NCI-H748 treated with DMSO at 0.1 percent for 48 hours (cell line): ENCODE results near the gene GRIP1.

Experiments
- DNase-seq: peaks from one replicate; lab custom pipeline; 2025; lab: John Stamatoyannopoulos, UW

Gene GRIP1, protein sequence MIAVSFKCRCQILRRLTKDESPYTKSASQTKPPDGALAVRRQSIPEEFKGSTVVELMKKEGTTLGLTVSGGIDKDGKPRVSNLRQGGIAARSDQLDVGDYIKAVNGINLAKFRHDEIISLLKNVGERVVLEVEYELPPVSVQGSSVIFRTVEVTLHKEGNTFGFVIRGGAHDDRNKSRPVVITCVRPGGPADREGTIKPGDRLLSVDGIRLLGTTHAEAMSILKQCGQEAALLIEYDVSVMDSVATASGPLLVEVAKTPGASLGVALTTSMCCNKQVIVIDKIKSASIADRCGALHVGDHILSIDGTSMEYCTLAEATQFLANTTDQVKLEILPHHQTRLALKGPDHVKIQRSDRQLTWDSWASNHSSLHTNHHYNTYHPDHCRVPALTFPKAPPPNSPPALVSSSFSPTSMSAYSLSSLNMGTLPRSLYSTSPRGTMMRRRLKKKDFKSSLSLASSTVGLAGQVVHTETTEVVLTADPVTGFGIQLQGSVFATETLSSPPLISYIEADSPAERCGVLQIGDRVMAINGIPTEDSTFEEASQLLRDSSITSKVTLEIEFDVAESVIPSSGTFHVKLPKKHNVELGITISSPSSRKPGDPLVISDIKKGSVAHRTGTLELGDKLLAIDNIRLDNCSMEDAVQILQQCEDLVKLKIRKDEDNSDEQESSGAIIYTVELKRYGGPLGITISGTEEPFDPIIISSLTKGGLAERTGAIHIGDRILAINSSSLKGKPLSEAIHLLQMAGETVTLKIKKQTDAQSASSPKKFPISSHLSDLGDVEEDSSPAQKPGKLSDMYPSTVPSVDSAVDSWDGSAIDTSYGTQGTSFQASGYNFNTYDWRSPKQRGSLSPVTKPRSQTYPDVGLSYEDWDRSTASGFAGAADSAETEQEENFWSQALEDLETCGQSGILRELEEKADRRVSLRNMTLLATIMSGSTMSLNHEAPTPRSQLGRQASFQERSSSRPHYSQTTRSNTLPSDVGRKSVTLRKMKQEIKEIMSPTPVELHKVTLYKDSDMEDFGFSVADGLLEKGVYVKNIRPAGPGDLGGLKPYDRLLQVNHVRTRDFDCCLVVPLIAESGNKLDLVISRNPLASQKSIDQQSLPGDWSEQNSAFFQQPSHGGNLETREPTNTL

DNA sequence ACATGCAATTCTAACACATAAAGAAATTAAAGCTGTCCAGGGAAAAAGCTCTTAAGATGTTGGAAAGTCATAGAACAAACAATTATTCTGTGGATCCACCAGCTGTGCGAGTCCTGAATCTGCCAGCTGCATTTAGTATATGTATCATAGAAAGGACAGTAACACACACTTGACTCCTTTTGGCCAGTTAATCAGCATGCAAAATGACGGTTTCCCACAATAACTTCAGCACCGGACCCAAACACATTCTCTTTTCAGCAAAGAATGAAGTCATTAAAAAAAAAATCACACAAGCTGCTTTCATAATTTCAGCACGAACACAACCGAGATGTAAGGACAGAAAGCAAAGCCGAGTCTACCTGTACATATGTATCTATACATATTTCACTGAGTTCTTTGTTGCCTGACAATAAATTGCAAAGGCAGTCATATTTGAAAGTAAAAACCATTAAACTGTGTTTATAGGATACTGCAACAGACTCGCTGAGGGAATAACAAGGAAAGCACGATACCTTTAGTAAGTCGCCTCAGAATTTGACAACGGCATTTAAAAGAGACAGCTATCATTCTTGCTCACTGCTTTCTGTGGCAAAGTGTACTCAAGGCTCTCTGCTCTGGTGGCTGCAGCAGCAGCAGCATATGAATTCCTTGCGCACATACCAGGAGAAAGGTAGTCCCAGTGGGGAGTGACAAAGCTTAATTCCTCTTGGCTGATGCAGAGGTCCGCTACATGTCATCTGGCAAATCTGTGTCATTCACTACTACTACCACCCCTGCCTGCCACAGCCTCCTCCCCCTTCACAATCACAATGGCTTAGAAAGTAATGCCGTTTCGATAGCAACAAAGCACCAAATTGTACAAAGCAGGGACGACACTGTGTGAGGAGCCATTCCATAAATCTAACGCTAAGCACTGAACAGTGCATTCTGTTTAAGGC lies at the start of gene GRIP1:
GRIP1 (minus strand) TSS at position 739 of the 938 bp plus-strand sequence; CDS start at position 567, 172 bp downstream.
- DNase-seq = peak; percentile 56

DNA sequence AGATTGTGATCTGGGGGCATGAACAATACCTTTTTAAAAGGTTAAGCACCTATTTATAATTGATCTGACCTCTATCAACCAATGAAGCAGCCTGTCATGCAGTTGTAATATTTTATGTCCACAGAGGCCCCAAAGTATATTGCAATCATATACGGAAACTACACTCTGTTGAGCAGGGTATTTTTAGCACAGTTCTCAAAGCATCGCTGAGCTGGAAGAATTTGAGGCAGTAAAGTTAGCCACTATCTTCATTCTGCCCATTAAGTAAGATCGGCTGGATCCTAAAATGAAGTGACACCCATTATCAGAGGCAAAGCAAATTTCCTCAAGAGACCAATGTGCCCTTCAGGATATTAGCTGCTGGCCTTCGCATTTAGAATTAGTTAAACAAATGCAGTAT lies 47.7 kb upstream of the GRIP1 start:
- DNase-seq = no peak

DNA sequence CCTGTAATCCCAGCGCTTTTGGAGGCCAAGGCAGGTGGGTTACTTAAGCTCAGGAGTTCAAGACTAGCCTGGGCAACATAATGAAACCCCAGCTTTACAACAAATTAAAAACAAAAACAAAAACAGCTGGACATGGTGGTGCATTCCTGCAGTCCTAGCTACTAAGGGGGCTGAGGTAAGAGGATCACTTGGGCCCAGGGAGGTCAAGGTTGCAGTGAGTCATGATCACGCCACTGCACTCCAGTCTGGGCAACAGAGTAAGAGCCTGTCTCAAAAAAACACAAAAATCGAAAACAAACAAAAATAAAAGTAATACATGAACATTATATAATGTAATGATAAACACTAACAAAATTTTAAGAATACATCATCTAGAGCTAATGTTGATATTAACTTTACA lies 46.2 kb upstream of the GRIP1 start:
- DNase-seq = no peak

DNA sequence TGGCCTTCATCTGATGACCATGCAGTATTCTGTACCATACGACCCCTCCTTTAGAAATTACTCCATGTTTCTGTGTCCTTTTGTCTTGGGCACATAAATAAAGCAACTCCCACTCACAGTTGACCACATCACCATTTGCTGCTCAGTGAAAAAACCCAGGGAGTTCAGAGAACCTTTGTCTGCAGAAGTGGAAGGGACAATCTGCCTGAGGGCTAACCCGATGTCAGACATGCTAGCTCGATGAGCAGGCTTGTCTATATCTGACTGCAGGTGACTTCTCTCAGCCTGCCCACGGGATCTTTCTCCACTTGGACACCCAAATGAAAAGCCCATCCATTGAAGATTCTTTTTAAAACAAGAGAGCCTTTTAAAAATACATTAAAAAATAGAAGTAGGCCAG lies 45.7 kb upstream of the GRIP1 start:
- no peak for DNase-seq

DNA sequence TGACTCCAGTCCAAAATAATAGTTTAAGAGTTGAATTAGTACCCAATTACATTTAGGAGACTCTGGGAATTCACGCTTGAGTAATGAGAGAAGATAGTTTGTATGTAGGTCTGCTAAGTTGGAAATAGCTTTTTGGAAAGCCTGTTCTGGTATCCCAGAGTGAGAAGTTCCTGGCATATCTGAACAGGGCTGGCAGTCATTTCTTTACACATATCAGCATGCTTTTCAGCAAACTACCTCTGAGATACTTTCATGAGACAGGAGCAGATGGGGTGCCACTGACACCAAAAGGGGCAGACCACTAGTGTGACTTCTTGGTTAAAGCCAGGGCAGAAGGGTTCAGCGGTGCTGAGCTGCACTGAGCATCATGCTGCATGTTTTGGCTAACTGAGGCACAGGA lies 45.1 kb upstream of the GRIP1 start:
- no peak for DNase-seq

DNA sequence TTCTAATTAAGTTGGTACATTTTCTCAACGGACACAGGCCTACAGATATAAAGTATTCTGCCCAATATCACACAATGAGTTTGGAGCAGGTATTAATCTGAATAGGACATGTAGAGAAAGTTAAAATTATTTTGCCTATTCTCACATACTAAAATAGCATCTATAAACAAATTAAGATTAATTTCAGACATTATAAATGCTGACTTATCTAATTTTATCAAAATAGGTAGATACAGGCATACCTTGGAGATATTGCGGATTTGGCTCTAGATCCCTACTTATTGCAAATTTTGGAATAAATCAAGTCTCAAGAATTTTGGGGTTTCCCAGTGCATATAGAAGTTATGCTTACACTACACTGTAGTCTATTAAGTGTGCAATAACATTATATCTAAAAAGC lies 41.0 kb upstream of the GRIP1 start:
- no peak for DNase-seq

DNA sequence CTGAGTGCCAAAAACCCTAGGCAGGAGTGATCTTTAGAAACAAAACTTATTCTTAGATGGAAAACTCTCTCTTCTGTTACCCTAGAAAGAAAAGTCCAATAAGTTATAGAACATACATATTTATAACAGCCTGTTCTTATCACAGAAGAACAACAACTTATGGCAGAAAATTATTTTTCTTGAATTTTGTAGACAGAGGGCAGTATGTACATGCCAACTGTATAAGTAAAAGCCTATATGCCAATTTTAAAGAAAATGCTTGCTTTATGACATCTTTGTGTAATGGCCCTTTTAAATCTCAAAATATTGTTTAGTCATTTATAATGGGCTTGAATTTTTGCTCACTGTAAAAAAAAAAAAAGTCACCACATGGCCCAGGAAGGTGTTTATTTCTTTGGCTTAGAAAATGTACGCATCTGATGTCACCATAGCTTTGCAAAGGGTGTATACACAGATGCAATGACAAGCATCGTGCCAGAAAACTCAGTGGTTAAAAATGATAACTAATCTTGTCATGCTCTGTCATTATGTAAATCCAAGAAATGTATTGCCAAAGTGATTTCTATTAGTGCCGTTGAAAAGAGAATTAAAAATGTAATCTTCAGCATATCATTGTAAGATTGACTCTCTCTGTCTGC lies 38.3 kb upstream of the GRIP1 start:
- no peak for DNase-seq

DNA sequence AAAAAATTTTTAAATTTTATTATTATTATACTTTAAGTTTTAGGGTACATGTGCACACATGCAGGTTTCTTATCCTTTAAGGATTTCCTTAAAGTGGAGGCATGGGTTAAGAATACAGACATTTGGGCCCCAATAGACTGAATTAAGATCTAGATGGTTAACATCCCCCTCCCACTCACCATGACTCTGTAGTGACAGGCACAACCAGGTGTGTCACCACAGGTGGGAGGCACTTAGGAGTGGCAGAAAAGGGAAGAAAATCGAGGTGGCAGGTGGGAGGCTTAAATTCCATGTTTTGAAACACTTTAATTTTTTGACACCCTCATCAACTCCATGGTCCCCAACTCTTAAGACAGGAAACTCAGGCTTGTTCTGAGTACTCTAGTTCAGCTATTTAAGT lies 37.6 kb upstream of the GRIP1 start:
- DNase-seq = no peak

DNA sequence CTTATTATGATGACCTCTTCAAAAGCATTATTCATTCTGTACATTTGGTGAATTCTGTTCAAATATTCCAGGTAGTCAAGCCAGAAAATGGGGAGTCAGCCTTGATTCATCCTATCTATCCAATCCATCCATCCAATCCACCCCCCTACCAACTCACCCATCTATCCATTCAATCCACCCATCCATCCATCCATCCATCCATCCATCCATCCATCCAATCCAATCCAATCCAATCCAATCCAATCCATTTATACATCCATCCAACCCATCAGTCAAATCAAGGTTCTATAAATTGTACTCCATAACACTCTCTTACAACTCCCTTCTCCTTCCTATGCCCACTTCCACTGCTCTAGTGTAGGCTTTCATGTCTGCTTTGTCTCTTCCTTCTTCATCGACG lies 35.8 kb upstream of the GRIP1 start:
- DNase-seq = no peak

DNA sequence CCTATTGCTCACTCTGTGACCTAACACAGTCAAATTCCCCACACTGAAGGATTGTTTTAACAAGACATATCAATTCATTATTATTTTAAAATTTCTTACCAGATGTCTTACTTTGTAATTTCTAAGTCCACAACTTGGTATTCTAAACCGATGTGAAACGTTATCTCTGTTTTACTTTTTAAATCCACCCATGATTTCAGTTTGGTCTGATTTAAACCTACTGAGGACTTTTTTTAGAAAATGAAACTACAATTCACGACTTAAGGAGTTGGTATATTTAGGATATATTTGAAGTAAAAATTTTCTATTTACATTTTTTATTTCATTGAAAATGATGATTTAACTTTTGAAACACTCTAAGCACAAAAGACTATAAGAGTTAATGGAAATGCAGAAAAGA lies 35.1 kb upstream of the GRIP1 start:
- DNase-seq = no peak

DNA sequence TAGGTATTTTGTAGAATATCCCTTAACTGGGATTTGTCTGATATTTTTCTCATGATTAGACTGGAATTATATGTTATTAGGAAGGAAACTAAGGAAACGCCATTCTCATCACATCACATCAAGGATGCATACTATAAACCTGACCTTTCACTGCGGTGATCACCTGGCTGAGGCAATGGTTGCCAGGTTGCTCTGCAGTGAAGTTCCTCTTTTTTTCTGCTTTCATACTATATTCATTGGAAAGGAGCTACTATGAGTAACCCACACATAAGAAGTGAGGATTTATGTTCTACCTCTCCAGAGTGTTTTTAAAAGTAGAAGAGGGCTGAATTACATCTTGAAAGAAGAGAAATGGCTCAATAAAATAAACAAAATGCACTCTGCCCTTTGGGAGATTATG lies 31.0 kb upstream of the GRIP1 start:
- DNase-seq = no peak

DNA sequence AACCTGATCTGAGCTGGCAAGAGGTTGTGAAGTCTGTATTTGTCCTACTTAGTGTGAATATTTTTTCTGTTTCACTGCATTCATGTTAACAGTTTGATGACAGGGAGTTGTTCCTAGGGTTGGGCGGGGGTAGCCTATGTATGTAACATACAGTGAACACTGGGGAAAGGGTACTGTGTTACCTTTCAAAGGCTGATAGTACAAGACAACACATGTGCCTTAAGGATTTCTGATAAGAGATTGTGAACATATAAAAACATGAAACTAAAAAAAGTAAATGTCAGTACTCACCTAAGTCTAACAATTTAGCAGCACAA lies 30.5 kb upstream of the GRIP1 start:
- no peak for DNase-seq

DNA sequence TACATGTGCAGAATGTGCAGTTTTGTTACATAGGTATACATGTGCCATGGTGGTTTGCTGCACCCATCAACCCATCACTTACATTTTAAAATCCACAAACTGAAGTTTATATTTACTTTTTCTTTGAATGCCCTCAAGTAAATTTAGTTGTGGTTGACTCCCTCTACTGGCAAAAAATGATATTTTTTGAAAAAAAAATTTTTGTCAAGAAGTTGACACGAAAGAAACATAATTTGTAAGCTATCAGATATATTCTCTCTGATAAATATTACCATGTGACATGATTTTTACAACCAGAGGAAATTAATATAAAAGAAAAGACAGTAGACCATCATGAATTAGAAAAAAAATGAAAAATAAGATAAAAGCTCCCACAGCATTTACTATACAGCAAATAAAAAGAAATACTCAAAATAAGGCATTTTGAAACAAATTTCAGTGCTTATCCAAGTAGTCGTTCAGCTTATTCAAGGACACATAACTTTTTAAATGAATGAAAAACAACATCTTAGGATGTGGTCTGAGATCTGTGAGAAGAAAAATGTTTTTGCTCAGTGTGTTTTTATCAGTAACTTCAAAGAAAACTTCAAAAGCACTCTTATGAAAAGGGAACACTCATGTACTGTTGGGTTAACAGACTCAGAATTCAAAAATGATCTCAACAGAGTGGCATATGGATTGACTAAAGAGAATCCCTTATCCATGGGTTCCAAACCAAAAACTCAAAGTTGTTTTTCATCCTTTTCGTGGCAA lies 30.0 kb upstream of the GRIP1 start:
- peak; percentile 11 for DNase-seq

DNA sequence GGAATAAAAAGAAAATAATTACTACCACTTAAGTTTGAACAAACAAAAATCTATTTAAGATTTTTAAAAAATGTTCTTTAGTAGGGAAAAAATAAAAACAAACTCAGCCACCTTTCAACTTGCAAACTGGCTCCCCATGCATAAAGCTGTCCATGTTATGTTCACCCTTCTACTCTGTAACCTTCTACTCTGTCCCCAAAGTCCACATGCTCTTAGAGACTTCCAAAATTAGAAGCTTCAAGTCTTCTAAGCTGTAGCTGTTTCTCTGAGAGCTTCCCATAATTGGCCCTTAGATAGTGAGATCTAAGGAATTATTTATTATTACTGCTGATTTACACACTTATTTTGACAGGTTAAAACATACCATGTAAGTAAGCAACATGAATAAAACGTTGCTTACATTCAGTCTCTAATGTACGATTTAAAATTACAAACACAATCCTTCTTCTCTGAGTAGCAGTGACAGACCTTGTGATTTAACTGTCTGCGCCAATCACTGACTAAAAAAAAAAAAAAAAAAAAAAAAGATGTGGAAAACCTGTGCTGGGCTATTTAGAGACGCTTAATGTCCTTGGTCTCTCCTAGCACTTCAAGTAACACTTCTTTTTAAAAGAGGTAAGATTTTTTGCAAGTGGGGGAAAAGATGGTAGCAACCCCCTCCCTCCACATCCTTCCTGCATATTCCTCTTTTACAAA lies 28.3 kb upstream of the GRIP1 start:
- no peak for DNase-seq

DNA sequence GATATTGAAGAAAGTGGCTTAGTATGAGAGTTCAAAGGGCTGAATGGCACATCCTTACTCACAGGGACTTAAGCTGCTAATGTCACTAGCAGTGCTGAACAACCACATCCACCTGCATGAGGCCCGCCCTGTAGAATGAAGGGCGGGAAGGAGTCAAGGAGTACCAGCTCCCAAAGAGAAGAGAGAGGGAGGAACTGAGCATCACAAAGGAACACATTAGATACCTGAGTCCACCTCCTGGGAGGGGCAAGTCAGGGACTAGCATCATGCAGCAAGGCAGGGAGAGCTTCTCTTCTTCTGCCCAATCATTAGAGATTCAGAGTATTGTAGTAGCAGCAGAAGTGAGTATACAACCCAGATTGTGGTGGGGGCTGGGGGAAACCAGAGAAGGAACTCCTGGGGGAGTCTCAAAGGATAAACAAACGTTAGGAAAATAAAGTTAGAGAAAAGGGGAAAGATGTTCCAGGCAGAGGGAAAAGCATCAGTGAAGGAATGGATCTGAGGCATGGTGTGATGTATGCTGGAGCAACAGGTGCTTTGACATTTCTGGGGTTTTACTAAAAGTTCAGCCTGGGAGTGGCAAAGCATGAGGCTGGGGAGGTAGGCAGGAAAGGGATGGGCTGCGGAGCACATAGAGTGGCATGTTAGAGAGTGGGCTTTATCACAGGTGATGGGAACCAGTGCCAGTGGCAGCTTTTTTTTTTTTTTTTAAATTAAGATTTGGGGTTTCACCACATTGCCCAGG lies 21.0 kb upstream of the GRIP1 start:
- DNase-seq = no peak

DNA sequence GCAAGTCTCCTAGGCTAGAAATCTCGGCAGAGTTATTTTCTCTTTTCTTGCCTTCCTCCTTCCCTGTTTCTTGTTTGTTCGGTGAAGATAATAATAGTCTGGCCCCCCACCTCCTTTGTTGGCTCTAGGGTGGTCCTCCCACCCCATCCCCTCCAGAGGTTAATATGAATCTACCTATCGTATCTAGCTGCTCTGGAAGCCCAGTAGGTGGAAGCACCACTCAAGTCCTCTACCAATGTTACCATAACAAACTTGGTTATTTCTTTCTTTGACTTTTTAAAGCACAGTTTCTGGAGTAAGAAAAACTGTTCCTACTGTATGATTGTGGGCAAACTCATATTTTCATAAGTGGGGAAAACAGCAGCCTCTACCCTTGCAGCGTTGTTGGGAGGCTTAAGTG lies 19.7 kb upstream of the GRIP1 start:
- no peak for DNase-seq

DNA sequence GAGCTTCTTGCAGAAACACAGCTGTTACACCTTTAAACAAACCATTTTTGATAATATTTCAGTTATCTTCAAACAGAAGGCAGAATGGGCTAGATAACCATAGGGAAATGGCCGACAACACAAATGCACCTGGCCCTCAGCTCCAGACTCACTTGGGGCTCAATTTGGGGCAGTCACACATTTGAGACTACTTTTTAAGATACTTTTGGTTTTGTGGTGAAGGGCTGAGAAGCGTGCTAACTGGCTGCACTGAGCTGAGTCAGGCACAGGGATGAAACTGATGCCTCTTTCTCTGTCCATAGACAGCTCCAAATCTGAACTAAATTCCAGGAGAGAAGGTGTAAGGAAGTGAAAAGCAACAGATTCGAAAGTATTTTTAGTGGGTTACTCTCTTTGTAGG lies 18.5 kb upstream of the GRIP1 start:
- no peak for DNase-seq

DNA sequence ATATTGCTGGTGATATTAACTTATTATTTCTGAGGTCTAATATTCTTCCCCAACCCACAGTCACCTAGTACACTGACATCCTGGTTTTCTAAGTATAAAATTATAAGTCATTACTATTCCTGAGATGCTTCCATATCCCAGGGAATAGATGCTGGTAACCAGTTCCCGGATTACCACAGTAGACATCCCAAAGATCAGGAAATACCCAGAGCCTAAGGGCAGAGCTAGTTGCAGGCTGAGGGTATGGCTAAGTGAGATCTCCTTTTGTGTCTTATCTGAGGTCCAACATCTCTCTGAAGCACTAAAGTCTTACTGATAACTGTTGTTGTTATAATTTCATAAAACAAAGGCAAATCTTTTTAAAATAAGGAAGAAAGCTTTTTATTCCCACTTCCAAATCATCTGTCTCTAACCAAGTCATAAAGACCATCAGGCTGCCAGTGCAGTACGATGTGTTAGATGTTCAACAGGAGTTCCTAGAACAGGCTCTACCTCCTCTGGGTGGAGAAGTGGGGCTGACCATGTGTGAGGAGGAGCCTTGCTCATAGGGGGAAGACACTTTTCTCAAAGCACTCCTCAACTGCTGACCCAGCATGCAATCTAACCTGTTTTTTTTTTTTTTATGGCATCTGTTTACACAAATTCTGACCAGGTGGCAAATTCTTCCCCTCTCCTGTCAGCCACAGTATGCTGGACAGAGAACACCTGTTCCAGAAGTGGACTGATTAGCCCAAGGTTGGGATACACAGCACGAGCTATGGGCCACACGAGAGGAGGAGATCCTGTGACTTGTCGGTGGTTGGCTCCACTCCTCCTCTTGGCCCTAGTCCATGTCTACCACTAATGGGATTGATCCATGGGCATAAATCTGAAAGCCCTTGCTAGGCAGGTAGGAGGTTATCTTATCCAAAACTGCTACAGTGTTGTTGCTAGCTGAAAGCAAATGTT lies 16.1 kb upstream of the GRIP1 start:
- no peak for DNase-seq
